Spleen (tissue), 7 donors: ENCODE results near the gene RERE.

Experiments
- POLR2A ChIP-seq, 3 donors: fragments of 450-650 bp; IDR thresholded peaks; one replicate each; pipeline ENCODE4 v1.5.1; 2017; ENCODE audit warnings: antibody characterized with exemption in 3 of 3, mild to moderate bottlenecking in 1 of 3
- TF ChIP-seq, protein P1 (sequence below), 11 experiments: fragments of 200-600 bp in 7 of 11; fragments of 450-650 bp in 4 of 11; sonication (generic) in 4 of 11; IDR thresholded peaks in 8 of 11; conservative IDR thresholded peaks in 3 of 11; 1 replicate in 7 of 11; 2 replicates in 4 of 11; pipeline versions ENCODE4 v1.4.0 to v1.8.0; 2016 to 2021; ENCODE audit warnings: antibody characterized with exemption in 11 of 11, inconsistent platforms in 4 of 11, mild to moderate bottlenecking in 1 of 11
- donor health status: DM: no; HTN: no; CAD: no; lungs with moderate emphysema.
- donor health status: DM: no; HTN: no; CAD: no.
- donor health status: DM: no; HTN: no; CAD: no.

DNA sequence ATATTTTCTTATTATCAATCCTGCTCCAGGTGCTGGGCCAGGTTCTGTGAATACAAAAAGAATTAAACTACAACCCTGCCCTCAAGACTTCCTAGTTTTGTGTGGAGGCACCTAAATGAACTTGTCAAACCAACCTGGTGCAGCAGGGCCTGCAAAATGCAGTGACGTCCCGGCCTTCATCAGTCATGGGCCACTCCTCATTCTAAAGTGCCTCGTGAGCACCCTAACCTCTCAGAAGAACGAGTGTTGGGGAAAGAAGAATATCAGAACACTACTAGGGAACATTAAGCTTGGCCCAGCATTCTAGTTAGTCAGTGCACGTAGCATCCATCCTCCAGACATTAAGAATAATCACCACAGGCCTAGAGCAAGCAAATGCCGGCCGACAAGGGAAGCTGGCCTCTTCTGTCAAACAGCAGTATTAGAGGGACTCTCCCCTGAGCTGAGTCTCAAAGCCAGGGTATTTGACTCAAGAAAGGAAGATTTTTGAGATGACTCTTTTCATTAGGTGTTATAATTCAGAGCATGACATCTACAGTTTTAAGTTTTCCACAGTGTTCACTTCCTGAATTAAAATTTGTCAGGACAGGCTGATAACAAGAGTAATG, 361.6 kb downstream of the RERE start:
- TF ChIP-seq, protein P1, sequence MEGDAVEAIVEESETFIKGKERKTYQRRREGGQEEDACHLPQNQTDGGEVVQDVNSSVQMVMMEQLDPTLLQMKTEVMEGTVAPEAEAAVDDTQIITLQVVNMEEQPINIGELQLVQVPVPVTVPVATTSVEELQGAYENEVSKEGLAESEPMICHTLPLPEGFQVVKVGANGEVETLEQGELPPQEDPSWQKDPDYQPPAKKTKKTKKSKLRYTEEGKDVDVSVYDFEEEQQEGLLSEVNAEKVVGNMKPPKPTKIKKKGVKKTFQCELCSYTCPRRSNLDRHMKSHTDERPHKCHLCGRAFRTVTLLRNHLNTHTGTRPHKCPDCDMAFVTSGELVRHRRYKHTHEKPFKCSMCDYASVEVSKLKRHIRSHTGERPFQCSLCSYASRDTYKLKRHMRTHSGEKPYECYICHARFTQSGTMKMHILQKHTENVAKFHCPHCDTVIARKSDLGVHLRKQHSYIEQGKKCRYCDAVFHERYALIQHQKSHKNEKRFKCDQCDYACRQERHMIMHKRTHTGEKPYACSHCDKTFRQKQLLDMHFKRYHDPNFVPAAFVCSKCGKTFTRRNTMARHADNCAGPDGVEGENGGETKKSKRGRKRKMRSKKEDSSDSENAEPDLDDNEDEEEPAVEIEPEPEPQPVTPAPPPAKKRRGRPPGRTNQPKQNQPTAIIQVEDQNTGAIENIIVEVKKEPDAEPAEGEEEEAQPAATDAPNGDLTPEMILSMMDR (IDR thresholded peaks at IDR 0.05 in 8 of 11, conservative IDR thresholded peaks at IDR 0.05 in 3 of 11) = no peak
- TF ChIP-seq POLR2A (IDR thresholded peaks at IDR 0.05) = no peak
